Fibroblast of the aortic adventitia (primary cell): ENCODE measurements around the gene TNFRSF12A. TPM values are rescaled to one million over a fixed set of nuclear protein-coding genes. Genes with fewer than 3 reads are reported as not detected.
A peak's percentile ranks its signal among the peaks of the same experiment; 100 is the strongest.

Experiments
- DNase-seq: peaks from one replicate; pipeline ENCODE4 v3.0.0-alpha.2; 2010; ENCODE audit warnings: low read depth
- H3K4me3 ChIP-seq: 2 replicates; pipeline ENCODE4 v1.5.1; 2011; ENCODE audit warnings: low read depth, mild to moderate bottlenecking, control low read depth, low read length, moderate library complexity
- CTCF ChIP-seq: IDR thresholded peaks from 2 replicates; pipeline ENCODE4 v1.5.1; 2011; ENCODE audit warnings: mild to moderate bottlenecking, low read length, control low read depth, inconsistent platforms; ENCODE audit not compliant: insufficient read depth
- total RNA-seq: library from RNA; depleted of rRNA; stranded (reverse); fragments of >200 nt; gene quantifications from 2 replicates; pipeline ENCODE4 v1.2.3, GENCODE V29; 2012; ENCODE audit warnings: low replicate concordance

Gene TNFRSF12A
- total RNA-seq, 1 donor = 124 TPM

GRCh38 chr16:3025032-3026002 lies 5.1 kb downstream of the TNFRSF12A start:
- DNase-seq = no peak
- no peak for TF ChIP-seq CTCF
- H3K4me3 ChIP-seq = no peak overlapping the region

DNA sequence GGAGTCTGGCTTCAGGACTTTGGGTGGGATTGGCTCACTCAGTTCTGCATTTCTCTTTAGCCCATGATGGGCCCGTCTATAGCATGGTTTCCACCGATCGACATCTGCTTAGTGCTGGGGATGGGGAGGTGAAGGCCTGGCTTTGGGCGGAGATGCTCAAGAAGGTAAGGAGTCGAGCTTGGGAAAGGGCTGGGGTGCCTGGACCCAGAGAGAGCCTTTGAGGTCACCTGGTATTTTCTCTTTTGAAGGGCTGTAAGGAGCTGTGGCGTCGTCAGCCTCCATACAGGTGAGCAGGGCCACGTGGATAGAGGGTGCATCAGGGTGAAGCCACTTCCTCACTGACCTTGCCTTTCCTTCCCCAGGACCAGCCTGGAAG lies 5.8 kb downstream of the TNFRSF12A start:
- TF ChIP-seq CTCF = no peak
- H3K4me3 ChIP-seq = no peak overlapping the region
- DNase-seq = no peak

DNA sequence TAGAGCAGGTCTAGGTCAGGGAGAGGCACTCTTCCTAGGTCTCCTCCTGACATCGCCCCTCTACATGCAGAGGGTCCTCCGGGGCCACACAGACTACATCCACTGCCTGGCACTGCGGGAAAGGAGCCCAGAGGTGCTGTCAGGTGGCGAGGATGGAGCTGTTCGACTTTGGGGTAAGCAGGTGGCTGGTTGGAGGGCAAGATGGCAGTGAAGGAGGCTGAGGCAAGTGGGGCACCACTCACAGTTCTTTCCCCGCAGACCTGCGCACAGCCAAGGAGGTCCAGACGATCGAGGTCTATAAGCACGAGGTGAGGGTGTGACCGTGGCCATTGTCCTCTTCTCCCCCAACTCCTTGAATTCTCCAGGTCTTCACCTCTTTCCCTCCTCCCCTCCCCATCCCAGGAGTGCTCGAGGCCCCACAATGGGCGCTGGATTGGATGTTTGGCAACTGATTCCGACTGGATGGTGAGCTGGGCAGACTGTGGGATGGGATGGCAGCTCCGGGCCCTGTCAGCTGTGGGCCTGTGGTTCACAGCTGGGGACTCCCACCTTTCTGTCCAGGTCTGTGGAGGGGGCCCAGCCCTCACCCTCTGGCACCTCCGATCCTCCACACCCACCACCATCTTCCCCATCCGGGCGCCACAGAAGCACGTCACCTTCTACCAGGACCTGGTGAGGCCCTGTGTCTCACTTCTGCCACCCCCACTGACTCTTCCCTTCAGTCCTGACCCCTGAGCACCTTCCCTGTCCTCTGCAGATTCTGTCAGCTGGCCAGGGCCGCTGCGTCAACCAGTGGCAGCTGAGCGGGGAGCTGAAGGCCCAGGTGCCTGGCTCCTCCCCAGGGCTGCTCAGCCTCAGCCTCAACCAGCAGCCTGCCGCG lies 6.7 kb downstream of the TNFRSF12A start:
- no peak overlapping the region for H3K4me3 ChIP-seq
- TF ChIP-seq CTCF = no peak
- no peak for DNase-seq

DNA sequence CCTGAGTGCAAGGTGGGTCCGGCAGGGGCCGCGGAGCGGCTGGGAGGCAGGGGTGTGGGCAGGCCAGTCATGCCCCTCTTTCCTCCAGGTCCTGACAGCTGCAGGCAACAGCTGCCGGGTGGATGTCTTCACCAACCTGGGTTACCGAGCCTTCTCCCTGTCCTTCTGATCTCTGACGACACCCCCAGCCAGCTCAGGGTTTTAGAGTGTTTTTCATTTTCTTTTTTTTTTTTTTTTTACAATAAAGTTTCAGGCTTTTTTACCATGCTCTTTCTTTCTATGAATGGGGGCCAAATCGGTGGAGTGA lies 7.3 kb downstream of the TNFRSF12A start:
- no peak for TF ChIP-seq CTCF
- no peak for DNase-seq
- H3K4me3 ChIP-seq = no peak overlapping the region

- no peak overlapping the region for H3K4me3 ChIP-seq
- peak; percentile 39 for DNase-seq
- TF ChIP-seq CTCF = peak; percentile 59
Measured at GRCh38 chr16:3027983-3028715, 8.0 kb downstream of the TNFRSF12A start.

GRCh38 chr16:3028716-3029319 lies 8.7 kb downstream of the TNFRSF12A start:
- TF ChIP-seq CTCF = no peak
- H3K4me3 ChIP-seq = no peak overlapping the region
- DNase-seq = no peak
